ENCODE data around the gene ARHGAP19.

- TF ChIP-seq POLR2AphosphoS5 (IDR thresholded peaks at IDR 0.05) (no peak), CTCF (IDR thresholded peaks at IDR 0.05) (no peak)
These were observed 64.2 kb downstream of the ARHGAP19 start for GRCh38 chr10:97228130-97228774.

Data from sigmoid colon (tissue), 4 donors.